HEK293T (cell line): ENCODE measurements around the gene CLDN6.

Experiments used
- CTCF ChIA-PET: fragments of 350-600 bp; formaldehyde crosslinking; extraction: SDS; loops from one replicate; lab custom pipeline; 2021; ENCODE audit warnings: antibody characterized with exemption, inconsistent platforms; lab: Yijun Ruan, JAX
- POLR2A ChIA-PET: fragments of 350-600 bp; formaldehyde crosslinking; extraction: SDS; loops from one replicate; lab custom pipeline; 2020; ENCODE audit warnings: antibody characterized with exemption, inconsistent platforms; lab: Yijun Ruan, JAX
- DNase-seq: peaks from one replicate; pipeline ENCODE4 v3.0.0; 2012; ENCODE audit warnings: mixed read lengths; ENCODE audit errors: extremely low spot score
- ARNT ChIP-seq: fragments of 450-650 bp; IDR thresholded peaks from 2 replicates; pipeline ENCODE4 v1.6.1; 2017; ENCODE audit warnings: mild to moderate bottlenecking
- BHLHE40 ChIP-seq: fragments of 450-650 bp; IDR thresholded peaks from 2 replicates; pipeline ENCODE4 v1.6.1; 2016; ENCODE audit warnings: mild to moderate bottlenecking, moderate library complexity, borderline replicate concordance
- CTBP1 ChIP-seq: fragments of 450-650 bp; IDR thresholded peaks from 2 replicates; pipeline ENCODE4 v1.6.1; 2016; ENCODE audit warnings: borderline replicate concordance
- ELF4 ChIP-seq: fragments of 450-650 bp; IDR thresholded peaks from 2 replicates; pipeline ENCODE4 v1.6.1; 2017; ENCODE audit warnings: antibody characterized with exemption
- FOXA1 ChIP-seq: fragments of 450-650 bp; IDR thresholded peaks from 2 replicates; pipeline ENCODE4 v1.6.1; 2016; ENCODE audit warnings: mild to moderate bottlenecking
- FOXK2 ChIP-seq: fragments of 450-650 bp; IDR thresholded peaks from 2 replicates; pipeline ENCODE4 v1.6.1; 2016; ENCODE audit warnings: mild to moderate bottlenecking
- FOXM1 ChIP-seq: fragments of 450-650 bp; IDR thresholded peaks from 2 replicates; pipeline ENCODE4 v1.6.1; 2017; ENCODE audit warnings: mild to moderate bottlenecking, borderline replicate concordance
- HDGF ChIP-seq: fragments of 450-650 bp; IDR thresholded peaks from 2 replicates; pipeline ENCODE4 v1.6.1; 2017; ENCODE audit warnings: antibody characterized with exemption, borderline replicate concordance
- L3MBTL2 ChIP-seq: fragments of 450-650 bp; conservative IDR thresholded peaks from 2 replicates; pipeline ENCODE4 v1.6.1; 2016; ENCODE audit warnings: mild to moderate bottlenecking
- LEF1 ChIP-seq: fragments of 450-650 bp; IDR thresholded peaks from 2 replicates; pipeline ENCODE4 v1.6.1; 2017; ENCODE audit warnings: mild to moderate bottlenecking, borderline replicate concordance
- NFRKB ChIP-seq: fragments of 450-650 bp; IDR thresholded peaks from 2 replicates; pipeline ENCODE4 v1.6.1; 2016; ENCODE audit warnings: mild to moderate bottlenecking, moderate library complexity
- PKNOX1 ChIP-seq: fragments of 450-650 bp; IDR thresholded peaks from 2 replicates; pipeline ENCODE4 v1.6.1; 2016
- SP1 ChIP-seq: fragments of 450-650 bp; IDR thresholded peaks from 2 replicates; pipeline ENCODE4 v1.6.1; 2017
- SUZ12 ChIP-seq: fragments of 450-650 bp; IDR thresholded peaks from 2 replicates; pipeline ENCODE4 v1.6.1; 2016; ENCODE audit warnings: mild to moderate bottlenecking
- TARDBP ChIP-seq: fragments of 450-650 bp; IDR thresholded peaks from 2 replicates; pipeline ENCODE4 v1.6.1; 2016
- ZNF384 ChIP-seq: fragments of 450-650 bp; IDR thresholded peaks from 2 replicates; pipeline ENCODE4 v1.6.1; 2016

The CLDN6 gene

GRCh38 chr16:3029491-3030221 lies 11.7 kb upstream of the CLDN6 start:
- ChIA-PET CTCF (interaction anchor here (1.1 to 3.7 kb wide), 4 partner anchors 8 to 139 kb away, joined by 3 to 38 read pairs (median 8); partner anchors contain the start of genes CLDN6 and TNFRSF12A), POLR2A (interaction anchor here (1.4 to 2.8 kb wide), 3 partner anchors 9 to 22 kb away, joined by 3 to 55 read pairs (median 8); partner anchors contain the start of genes CLDN6, HCFC1R1, THOC6 and TNFRSF12A)
- DNase-seq, result no peak
- no peak for TF ChIP-seq ZNF384

- DNase-seq, result no peak
- TF ChIP-seq NFRKB, result no peak
- no peak for TF ChIP-seq CTBP1
- TF ChIP-seq ZNF384, result no peak
- no peak for TF ChIP-seq HDGF
- no peak for TF ChIP-seq BHLHE40
- no peak for TF ChIP-seq TARDBP
- no peak for TF ChIP-seq SUZ12
- no peak for TF ChIP-seq FOXK2
- no peak for TF ChIP-seq ELF4
- TF ChIP-seq FOXA1, result no peak
- TF ChIP-seq ARNT, result no peak
- no peak for TF ChIP-seq SP1
- TF ChIP-seq L3MBTL2, result no peak
- no peak for TF ChIP-seq LEF1
- TF ChIP-seq FOXM1, result no peak
- TF ChIP-seq PKNOX1, result no peak
- POLR2A ChIA-PET, result interaction anchor here (1.2 to 2.0 kb wide), 5 partner anchors 9 to 48 kb away, joined by 5 to 17 read pairs (median 7); partner anchors contain the start of genes CLDN6, PKMYT1 and TNFRSF12A
- CTCF ChIA-PET, result interaction anchor here (1.0 to 1.9 kb wide), 13 partner anchors 9 to 48 kb away, joined by 3 to 20 read pairs (median 5); partner anchors contain the start of genes CLDN6, CLDN9 and TNFRSF12A
Measured at GRCh38 chr16:3028716-3029319, 10.8 kb upstream of the CLDN6 start.

- no peak for TF ChIP-seq LEF1
- no peak for TF ChIP-seq TARDBP
- ChIA-PET POLR2A (interaction anchor here (1.0 to 2.0 kb wide), 8 partner anchors 8 to 107 kb away, joined by 4 to 17 read pairs (median 6); partner anchors contain the start of genes CLDN6, PKMYT1, TNFRSF12A and ZNF213), CTCF (interaction anchor here (0.7 to 1.9 kb wide), 15 partner anchors 8 to 96 kb away, joined by 3 to 20 read pairs (median 4); partner anchors contain the start of genes CLDN6, CLDN9 and TNFRSF12A)
- peak; percentile 94 for DNase-seq
Measured at GRCh38 chr16:3027983-3028715, 10.2 kb upstream of the CLDN6 start.

- TF ChIP-seq TARDBP, result no peak
- TF ChIP-seq ARNT, result no peak
- TF ChIP-seq ZNF384, result no peak
- no peak for TF ChIP-seq FOXK2
- no peak for TF ChIP-seq SP1
- TF ChIP-seq CTBP1, result no peak
- no peak for TF ChIP-seq NFRKB
- TF ChIP-seq SUZ12, result no peak
- TF ChIP-seq ELF4, result no peak
- no peak for TF ChIP-seq HDGF
- TF ChIP-seq PKNOX1, result no peak
- TF ChIP-seq BHLHE40, result no peak
- no peak for TF ChIP-seq FOXM1
- TF ChIP-seq FOXA1, result no peak
- CTCF ChIA-PET, result interaction anchor here (0.6 to 1.9 kb wide), 14 partner anchors 8 to 80 kb away, joined by 3 to 20 read pairs (median 4); partner anchors contain the start of genes CLDN6 and TNFRSF12A
- no peak for DNase-seq
Measured at GRCh38 chr16:3027489-3027795, 9.5 kb upstream of the CLDN6 start.

GRCh38 chr16:3026609-3027488 lies 8.9 kb upstream of the CLDN6 start:
- ChIA-PET CTCF (interaction anchor here (0.6 to 1.9 kb wide), 6 partner anchors 9 to 81 kb away, joined by 3 to 20 read pairs (median 4); partner anchors contain the start of gene CLDN6), POLR2A (interaction anchor here (1.2 to 2.0 kb wide), 2 partner anchors 8 to 19 kb away, joined by 5 to 17 read pairs; partner anchors contain the start of gene CLDN6)
- TF ChIP-seq NFRKB (no peak), L3MBTL2 (no peak), FOXM1 (no peak), LEF1 (no peak), HDGF (no peak), FOXK2 (no peak), CTBP1 (no peak), SUZ12 (no peak), ELF4 (no peak), FOXA1 (no peak), SP1 (no peak), BHLHE40 (no peak), TARDBP (no peak)
- DNase-seq, result no peak

More at GRCh38 chr16:3027489-3027795, 9.5 kb upstream of the CLDN6 start:
- POLR2A ChIA-PET, result interaction anchor here (1.0 to 2.0 kb wide), 7 partner anchors 9 to 108 kb away, joined by 4 to 17 read pairs (median 5); partner anchors contain the start of genes CLDN6, PKMYT1 and ZNF213
